ENCODE results near the gene TGM6.

The TGM6 gene

DNA sequence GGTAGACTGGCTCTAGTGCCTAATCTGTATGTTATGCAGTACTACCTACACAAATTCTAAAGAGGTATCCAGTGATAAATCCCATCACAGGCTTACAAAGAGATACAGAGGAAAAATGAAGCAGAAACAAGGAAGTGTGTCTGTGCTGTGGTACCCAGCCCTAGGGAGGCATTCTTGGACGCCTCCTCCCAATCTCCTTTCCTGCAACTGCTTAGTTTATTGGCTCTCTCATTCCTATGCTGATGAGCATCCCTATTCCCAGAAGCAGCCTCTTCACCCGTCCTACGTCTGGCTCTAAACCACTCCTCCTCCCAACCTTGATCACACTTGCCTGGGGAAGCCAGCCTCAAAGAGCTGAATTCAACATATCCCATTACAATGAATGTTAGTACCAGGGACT lies 34.5 kb upstream of the TGM6 start:
- TF ChIP-seq JUND (IDR thresholded peaks at IDR 0.05; ENCODE audit: low read depth): no peak
- in situ Hi-C loops (cut with HindIII; ENCODE audit: low pct_unique_long_range_greater_than_20kb, low sequenced_read_pairs): no loop called here
- no peak for DNase-seq (ENCODE audit: low read depth in 1 of 2, low spot score in 1 of 2)

DNA sequence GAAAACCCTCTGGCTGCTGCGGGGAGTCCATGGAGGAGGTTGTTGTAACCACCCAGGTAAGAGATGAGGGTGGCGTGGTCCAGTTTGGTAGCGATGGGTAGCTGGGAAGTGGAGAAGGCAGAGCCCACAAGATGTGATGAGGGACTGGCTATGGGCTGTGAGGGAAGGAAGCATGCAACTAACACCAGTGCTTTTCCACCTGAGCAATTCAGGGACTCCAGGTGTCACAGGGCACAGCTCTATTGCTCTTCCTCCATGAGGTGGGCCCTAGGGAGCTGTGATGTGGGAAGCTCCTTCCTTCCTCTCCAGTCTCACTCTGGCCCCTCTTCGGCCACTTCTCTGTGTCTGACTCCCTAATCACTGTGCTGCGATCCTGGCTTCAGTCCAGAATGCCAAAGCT lies 32.4 kb upstream of the TGM6 start:
- TF ChIP-seq JUND (IDR thresholded peaks at IDR 0.05; ENCODE audit: low read depth): no peak
- DNase-seq (ENCODE audit: low read depth in 1 of 2, low spot score in 1 of 2): no peak
- in situ Hi-C loops (cut with HindIII; ENCODE audit: low pct_unique_long_range_greater_than_20kb, low sequenced_read_pairs): no loop called here

DNA sequence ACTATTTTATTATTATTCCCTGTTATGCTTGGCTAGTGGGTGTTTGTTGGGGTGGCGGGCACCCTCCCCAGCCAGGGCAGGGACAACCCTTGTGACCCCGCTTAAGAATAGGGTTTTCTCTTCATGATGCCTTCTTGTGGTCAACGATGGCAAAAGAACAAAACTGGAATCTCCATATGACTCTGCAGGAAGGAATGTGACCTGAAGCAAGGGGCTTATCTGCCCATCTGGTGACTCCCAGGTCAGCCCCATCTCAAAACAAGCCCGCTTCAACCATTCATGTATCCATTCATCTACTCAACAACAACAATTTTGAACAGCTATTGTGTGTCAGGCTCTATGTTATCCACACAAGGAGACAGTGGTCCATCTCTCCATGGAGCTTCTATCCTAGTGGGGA lies 30.9 kb upstream of the TGM6 start:
- in situ Hi-C loops (cut with HindIII; ENCODE audit: low pct_unique_long_range_greater_than_20kb, low sequenced_read_pairs): no loop called here
- TF ChIP-seq JUND (IDR thresholded peaks at IDR 0.05; ENCODE audit: low read depth): no peak
- DNase-seq (ENCODE audit: low read depth in 1 of 2, low spot score in 1 of 2): peak in 1 of 2 experiments; percentile 52

DNA sequence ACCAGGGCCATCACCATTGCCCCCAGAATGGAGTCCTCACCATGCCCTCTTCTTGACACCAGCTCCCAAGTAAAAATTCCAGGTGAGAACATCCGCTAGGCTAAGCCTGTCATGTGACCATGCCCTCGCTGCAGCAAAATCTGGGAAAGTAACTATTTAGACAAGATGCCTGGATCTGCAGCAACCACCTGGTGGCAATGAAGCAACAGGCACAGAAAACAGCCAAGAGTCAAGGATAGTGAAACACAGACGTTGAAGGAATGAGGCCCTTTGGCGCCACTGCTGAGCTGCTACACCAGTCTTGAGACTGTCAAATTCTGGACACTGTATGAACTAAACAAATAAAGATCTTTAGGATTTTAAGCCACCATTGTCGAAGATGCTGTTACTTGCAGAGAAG lies 30.1 kb upstream of the TGM6 start:
- TF ChIP-seq JUND (IDR thresholded peaks at IDR 0.05; ENCODE audit: low read depth): no peak
- DNase-seq (ENCODE audit: low read depth in 1 of 2, low spot score in 1 of 2): no peak
- in situ Hi-C loops (cut with HindIII; ENCODE audit: low pct_unique_long_range_greater_than_20kb, low sequenced_read_pairs): no loop called here

DNA sequence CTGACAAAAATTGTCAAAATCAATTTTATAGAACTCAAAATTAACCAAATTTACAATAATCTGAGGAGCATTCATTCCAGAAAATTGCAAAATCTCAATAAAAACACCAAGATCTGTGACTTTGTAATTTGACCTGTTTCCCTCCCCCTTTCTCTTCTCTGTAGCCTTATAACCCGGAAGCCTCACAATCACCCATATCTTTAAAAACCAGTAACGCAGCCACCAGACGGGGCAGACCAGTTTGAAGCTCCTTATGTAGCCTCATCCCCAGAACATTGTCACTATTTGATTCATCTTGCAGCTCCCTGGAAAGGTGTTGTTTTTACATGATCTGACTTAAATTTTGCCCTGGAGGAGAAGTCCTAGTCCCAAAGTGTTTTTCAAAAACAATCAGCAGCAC lies 27.5 kb upstream of the TGM6 start:
- in situ Hi-C loops (cut with HindIII; ENCODE audit: low pct_unique_long_range_greater_than_20kb, low sequenced_read_pairs): no loop called here
- DNase-seq (ENCODE audit: low read depth in 1 of 2, low spot score in 1 of 2): no peak
- no peak for TF ChIP-seq JUND (IDR thresholded peaks at IDR 0.05; ENCODE audit: low read depth)

DNA sequence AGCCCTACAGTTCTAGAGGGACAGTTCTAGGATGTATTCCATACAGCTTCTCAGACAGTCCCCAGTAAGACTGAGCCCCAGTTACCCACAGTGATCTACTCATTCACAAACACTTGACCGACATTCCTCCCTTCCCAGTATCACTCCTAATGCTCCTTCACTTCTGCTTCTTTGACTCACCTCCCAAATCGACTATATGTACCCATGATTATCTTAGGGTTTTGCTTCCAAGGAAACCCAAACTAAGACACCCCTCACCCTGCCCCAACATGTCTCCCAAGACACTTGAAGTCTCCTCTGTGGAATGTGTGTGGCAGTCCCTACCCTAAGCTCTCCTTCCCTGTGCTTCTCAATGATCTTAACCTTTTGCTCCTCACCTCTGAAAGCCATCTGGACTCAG lies 23.6 kb upstream of the TGM6 start:
- no peak for TF ChIP-seq JUND (IDR thresholded peaks at IDR 0.05; ENCODE audit: low read depth)
- no peak for DNase-seq (ENCODE audit: low read depth in 1 of 2, low spot score in 1 of 2)
- in situ Hi-C loops (cut with HindIII; ENCODE audit: low pct_unique_long_range_greater_than_20kb, low sequenced_read_pairs): no loop called here

DNA sequence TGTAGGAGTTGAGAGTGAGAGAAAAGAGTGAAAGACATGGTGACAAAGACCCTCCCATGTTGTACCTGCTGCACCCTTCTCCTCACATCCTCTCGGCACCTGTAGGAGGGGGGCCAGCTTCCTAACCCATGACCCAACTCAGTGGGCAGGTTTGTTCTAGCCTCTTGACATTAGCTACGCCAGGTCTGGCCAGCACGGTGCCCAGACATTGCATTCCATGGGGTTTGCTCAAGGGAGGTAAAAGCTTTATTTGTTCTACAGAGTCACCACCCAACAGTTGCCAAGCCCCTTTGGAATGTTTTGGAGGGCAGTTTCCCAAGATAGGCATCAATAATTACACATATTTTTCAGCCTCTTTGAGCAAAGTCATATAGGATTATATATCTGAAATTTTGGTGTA lies 22.7 kb upstream of the TGM6 start:
- no peak for DNase-seq (ENCODE audit: low read depth in 1 of 2, low spot score in 1 of 2)
- no peak for TF ChIP-seq JUND (IDR thresholded peaks at IDR 0.05; ENCODE audit: low read depth)
- in situ Hi-C loops (cut with HindIII; ENCODE audit: low pct_unique_long_range_greater_than_20kb, low sequenced_read_pairs): no loop called here

DNA sequence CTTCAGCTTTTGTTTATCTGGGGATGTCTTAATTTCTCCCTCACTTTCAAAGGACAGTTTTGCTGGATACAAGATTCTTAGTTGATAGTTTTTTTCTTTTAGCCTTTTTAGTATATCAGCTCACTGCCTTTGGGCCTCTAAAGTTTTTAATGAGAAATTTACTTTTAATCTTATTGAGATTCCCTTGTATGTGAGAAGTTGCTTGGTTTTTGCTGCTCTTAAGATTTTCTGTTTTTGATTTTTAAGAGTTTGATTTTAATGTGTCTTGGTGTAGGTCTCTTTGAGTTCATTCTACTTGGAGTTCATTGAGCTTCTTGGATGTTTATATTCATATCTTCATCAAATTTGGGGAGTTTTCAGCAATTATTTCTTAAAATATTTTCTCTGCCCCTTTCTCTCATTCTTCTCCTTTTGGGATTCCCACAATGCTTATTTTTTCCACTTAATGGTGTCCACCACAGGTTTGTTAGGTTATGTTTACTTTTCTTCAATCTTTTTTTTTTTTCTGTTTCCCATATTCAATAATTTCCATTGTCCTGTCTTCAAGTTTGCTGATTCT lies 19.6 kb upstream of the TGM6 start:
- DNase-seq (ENCODE audit: low read depth in 1 of 2, low spot score in 1 of 2): no peak
- in situ Hi-C loops (cut with HindIII; ENCODE audit: low pct_unique_long_range_greater_than_20kb, low sequenced_read_pairs): no loop called here
- TF ChIP-seq JUND (IDR thresholded peaks at IDR 0.05; ENCODE audit: low read depth): no peak

DNA sequence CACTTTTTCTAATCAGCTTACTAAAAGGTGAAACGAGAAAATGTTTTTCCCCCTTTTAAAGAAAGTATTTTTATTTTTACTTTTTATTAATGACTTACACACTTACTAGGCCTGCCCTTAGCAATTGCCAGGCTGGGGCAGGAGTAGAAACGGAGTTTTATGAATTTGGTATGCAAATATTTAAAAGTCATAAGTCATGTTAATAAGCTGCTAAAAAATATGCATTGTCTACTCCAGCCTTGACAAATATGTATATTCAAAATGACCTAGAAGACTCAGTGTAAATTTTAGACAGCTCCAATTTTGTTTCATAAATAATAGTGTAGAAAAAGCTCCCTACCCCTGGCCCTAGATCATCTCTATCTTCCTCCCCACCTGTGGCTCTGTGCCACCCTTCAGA lies 17.5 kb upstream of the TGM6 start:
- DNase-seq (ENCODE audit: low read depth in 1 of 2, low spot score in 1 of 2): no peak
- TF ChIP-seq JUND (IDR thresholded peaks at IDR 0.05; ENCODE audit: low read depth): no peak
- in situ Hi-C loops (cut with HindIII; ENCODE audit: low pct_unique_long_range_greater_than_20kb, low sequenced_read_pairs): no loop called here

DNA sequence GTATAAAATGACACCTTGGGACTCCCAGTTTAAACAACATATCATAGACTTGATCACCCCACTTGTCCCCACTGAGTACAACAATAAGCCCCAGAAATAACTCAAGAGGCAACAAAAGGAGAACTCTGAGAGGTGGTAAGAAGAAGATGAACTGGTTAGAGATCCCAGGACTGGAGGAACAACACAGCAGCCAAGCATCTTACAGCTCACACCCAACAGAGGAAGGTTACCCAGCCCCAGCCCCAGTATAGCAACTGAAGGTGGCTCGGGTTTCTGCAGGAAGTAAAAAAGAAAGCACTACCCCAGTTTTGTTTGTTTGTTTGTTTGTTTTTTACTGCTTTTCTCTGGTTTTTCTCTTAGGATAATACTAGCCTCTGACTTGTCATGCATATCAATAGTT lies 17.1 kb upstream of the TGM6 start:
- TF ChIP-seq JUND (IDR thresholded peaks at IDR 0.05; ENCODE audit: low read depth): no peak
- no peak for DNase-seq (ENCODE audit: low read depth in 1 of 2, low spot score in 1 of 2)
- in situ Hi-C loops (cut with HindIII; ENCODE audit: low pct_unique_long_range_greater_than_20kb, low sequenced_read_pairs): no loop called here

DNA sequence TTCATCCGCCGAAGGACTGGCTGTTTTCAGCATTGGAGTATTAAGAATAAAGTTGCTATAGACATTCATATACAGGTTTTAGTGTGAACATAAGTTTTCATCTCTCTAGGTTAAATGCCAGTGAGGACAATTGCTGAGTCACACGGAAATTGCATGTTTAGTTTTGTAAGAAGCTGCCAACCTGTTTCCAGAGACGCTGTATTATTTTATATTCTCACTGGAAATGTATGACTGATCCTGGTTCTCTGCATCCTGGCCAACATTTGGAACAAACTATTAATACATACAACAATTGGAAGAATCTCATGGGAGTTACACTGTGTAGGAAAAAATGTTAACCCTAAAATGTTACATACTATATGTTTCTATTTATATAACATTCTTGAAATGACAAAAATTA lies 16.7 kb upstream of the TGM6 start:
- no peak for DNase-seq (ENCODE audit: low read depth in 1 of 2, low spot score in 1 of 2)

DNA sequence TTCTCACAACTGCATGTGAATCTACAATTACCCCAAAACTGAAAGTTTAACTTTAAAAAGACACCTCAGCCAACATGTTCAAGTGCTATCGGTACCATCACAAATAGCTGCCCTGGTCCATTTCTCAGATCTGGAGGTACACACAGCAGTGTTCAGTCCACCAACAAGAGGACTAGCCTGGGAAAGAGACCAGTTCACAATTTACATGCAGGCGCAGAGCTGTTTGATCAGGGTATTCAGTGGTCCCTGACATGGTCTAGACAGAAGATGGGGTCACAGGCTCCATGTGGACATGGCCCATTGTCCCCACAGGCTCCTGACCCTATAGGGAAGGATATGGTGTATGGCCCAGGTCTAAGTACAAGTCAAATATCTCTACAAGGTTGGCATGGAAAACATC lies 15.6 kb upstream of the TGM6 start:
- in situ Hi-C loops (cut with HindIII; ENCODE audit: low pct_unique_long_range_greater_than_20kb, low sequenced_read_pairs): no loop called here
- DNase-seq (ENCODE audit: low read depth in 1 of 2, low spot score in 1 of 2): no peak
- TF ChIP-seq JUND (IDR thresholded peaks at IDR 0.05; ENCODE audit: low read depth): no peak

More for the DNA sequence above, 16.7 kb upstream of the TGM6 start:
- in situ Hi-C loops (cut with HindIII; ENCODE audit: low pct_unique_long_range_greater_than_20kb, low sequenced_read_pairs): no loop called here
- no peak for TF ChIP-seq JUND (IDR thresholded peaks at IDR 0.05; ENCODE audit: low read depth)

DNA sequence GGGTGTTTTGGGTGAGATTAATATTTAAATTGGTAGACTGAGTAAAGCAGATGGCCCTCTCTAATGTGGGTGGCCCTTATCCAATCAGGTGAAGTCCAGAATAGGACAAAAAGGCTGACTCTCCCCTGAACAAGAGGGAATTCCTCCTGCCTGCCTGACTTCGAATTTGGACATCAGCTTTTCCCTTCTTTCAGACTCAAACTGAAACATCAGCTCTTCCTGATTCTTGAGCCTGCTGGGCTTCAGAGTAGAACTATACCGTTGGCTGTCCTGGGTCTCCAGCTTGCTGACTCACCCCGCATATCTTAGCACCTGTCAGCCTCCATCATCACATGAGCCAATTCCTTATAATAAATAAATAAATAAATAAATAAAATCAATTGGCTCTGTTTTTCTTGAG lies 15.0 kb upstream of the TGM6 start:
- in situ Hi-C loops (cut with HindIII; ENCODE audit: low pct_unique_long_range_greater_than_20kb, low sequenced_read_pairs): no loop called here
- no peak for DNase-seq (ENCODE audit: low read depth in 1 of 2, low spot score in 1 of 2)
- TF ChIP-seq JUND (IDR thresholded peaks at IDR 0.05; ENCODE audit: low read depth): no peak

DNA sequence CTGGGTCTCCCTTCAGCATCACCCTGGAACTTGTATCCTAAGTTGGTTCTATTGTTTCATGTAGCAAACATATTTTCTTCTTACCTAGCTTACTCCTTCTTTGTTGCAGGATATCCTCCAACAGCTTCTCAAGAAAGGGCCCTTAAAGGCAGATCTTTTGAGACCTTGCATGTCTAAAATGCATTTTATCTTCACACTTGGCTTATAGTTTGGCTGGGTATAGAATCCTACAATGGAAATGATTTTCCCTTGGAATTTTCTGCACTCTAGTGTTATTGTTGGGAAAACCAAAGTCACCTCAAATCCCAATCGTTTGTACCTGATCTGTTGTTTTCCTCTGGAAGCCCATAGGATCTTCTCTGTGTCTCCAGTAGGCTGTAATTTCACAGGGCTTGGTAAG lies 12.1 kb upstream of the TGM6 start:
- no peak for DNase-seq (ENCODE audit: low read depth in 1 of 2, low spot score in 1 of 2)
- in situ Hi-C loops (cut with HindIII; ENCODE audit: low pct_unique_long_range_greater_than_20kb, low sequenced_read_pairs): no loop called here
- TF ChIP-seq JUND (IDR thresholded peaks at IDR 0.05; ENCODE audit: low read depth): no peak
